ENCODE measurements around the gene C12orf56.

The C12orf56 gene

GRCh38 chr12:64222009-64222765, 168.4 kb downstream of the C12orf56 start, which contains the start of gene KICS2:
Gene KICS2 (minus strand): TSS chr12:64222296. CDS start chr12:64222237, 59 bp downstream.
- TF ChIP-seq SIN3A (IDR thresholded peaks at IDR 0.05; ENCODE audit: borderline replicate concordance, insufficient read depth, low read length) (peak; percentile 74; the same call in 1 of the 2 replicates), TAF1 (IDR thresholded peaks at IDR 0.05; ENCODE audit: borderline replicate concordance, insufficient read depth, low read length) (no peak), FOXP2 (optimal IDR thresholded peaks at IDR 0.05; ENCODE audit: borderline replicate concordance, extremely low read depth, extremely low read length, insufficient read depth) (peak; percentile 54), POLR2AphosphoS5 (IDR thresholded peaks at IDR 0.05; ENCODE audit: low read depth, low read length) (peak; percentile 68; the same call in 1 of the 2 replicates)
- TF ChIP-seq, protein P1, sequence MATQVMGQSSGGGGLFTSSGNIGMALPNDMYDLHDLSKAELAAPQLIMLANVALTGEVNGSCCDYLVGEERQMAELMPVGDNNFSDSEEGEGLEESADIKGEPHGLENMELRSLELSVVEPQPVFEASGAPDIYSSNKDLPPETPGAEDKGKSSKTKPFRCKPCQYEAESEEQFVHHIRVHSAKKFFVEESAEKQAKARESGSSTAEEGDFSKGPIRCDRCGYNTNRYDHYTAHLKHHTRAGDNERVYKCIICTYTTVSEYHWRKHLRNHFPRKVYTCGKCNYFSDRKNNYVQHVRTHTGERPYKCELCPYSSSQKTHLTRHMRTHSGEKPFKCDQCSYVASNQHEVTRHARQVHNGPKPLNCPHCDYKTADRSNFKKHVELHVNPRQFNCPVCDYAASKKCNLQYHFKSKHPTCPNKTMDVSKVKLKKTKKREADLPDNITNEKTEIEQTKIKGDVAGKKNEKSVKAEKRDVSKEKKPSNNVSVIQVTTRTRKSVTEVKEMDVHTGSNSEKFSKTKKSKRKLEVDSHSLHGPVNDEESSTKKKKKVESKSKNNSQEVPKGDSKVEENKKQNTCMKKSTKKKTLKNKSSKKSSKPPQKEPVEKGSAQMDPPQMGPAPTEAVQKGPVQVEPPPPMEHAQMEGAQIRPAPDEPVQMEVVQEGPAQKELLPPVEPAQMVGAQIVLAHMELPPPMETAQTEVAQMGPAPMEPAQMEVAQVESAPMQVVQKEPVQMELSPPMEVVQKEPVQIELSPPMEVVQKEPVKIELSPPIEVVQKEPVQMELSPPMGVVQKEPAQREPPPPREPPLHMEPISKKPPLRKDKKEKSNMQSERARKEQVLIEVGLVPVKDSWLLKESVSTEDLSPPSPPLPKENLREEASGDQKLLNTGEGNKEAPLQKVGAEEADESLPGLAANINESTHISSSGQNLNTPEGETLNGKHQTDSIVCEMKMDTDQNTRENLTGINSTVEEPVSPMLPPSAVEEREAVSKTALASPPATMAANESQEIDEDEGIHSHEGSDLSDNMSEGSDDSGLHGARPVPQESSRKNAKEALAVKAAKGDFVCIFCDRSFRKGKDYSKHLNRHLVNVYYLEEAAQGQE (IDR thresholded peaks at IDR 0.05; ENCODE audit: insufficient read depth in 1 of 2, low read depth in 2 of 2, low read length in 2 of 2) = 0 out of 4 replicates have a peak, but pooled peaks of 1 of the 2 experiments have one; percentile 47

DNA sequence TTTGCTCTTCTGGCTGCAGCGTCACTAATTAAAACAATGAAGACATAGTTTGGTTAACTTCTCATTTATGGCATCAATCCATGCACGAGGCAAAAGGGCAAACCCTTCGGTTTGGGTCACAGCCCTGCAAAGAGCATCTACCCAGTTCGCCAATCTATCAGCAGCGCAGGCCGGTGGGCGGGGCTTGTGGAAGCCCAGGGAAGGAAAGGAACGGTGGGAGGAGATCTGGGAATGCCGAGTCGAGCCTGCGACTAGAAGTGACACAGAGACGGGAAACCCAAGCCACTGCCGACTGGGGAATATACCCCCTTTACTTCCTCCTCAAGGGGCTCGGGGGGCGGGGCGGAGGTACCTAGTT, 168.9 kb downstream of the C12orf56 start:
- TF ChIP-seq TAF1 (IDR thresholded peaks at IDR 0.05; ENCODE audit: borderline replicate concordance, insufficient read depth, low read length) = no peak
- TF ChIP-seq POLR2AphosphoS5 (IDR thresholded peaks at IDR 0.05; ENCODE audit: low read depth, low read length) = peak; percentile 59; the same call in 1 of the 2 replicates

DNA sequence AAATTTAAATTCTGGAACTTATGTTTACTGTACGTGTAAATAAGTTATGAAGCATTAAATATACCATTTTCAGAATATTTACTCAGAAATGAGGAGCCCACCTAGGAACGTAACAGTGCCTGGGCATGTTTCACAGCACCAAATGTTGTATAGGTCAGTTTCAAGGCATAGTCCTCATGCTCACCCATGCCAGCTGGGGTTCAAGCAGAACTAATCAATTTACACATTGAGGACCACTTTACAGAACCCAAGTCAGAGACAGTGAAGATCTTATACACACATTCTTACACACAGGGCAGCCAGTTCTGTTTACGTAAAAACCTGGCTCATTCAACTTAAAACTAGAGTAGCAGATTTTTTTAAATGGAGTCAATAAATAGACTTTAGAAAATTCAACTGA, 170.5 kb downstream of the C12orf56 start:
- TF ChIP-seq TAF1 (IDR thresholded peaks at IDR 0.05; ENCODE audit: borderline replicate concordance, insufficient read depth, low read length) (no peak), FOXP2 (optimal IDR thresholded peaks at IDR 0.05; ENCODE audit: borderline replicate concordance, extremely low read depth, extremely low read length, insufficient read depth) (no peak), POLR2AphosphoS5 (IDR thresholded peaks at IDR 0.05; ENCODE audit: low read depth, low read length) (no peak), SIN3A (IDR thresholded peaks at IDR 0.05; ENCODE audit: borderline replicate concordance, insufficient read depth, low read length) (no peak)
- TF ChIP-seq, protein P1 (IDR thresholded peaks at IDR 0.05; ENCODE audit: insufficient read depth in 1 of 2, low read depth in 2 of 2, low read length in 2 of 2) = no peak

GRCh38 chr12:64219145-64219544, 171.4 kb downstream of the C12orf56 start:
- TF ChIP-seq TAF1 (IDR thresholded peaks at IDR 0.05; ENCODE audit: borderline replicate concordance, insufficient read depth, low read length) (no peak), POLR2AphosphoS5 (IDR thresholded peaks at IDR 0.05; ENCODE audit: low read depth, low read length) (no peak), SIN3A (IDR thresholded peaks at IDR 0.05; ENCODE audit: borderline replicate concordance, insufficient read depth, low read length) (no peak), FOXP2 (optimal IDR thresholded peaks at IDR 0.05; ENCODE audit: borderline replicate concordance, extremely low read depth, extremely low read length, insufficient read depth) (no peak)
- TF ChIP-seq, protein P1 (IDR thresholded peaks at IDR 0.05; ENCODE audit: insufficient read depth in 1 of 2, low read depth in 2 of 2, low read length in 2 of 2) = no peak

- TF ChIP-seq, protein P1 (IDR thresholded peaks at IDR 0.05; ENCODE audit: insufficient read depth in 1 of 2, low read depth in 2 of 2, low read length in 2 of 2) = no peak
- TF ChIP-seq SIN3A (IDR thresholded peaks at IDR 0.05; ENCODE audit: borderline replicate concordance, insufficient read depth, low read length) (no peak), POLR2AphosphoS5 (IDR thresholded peaks at IDR 0.05; ENCODE audit: low read depth, low read length) (no peak), TAF1 (IDR thresholded peaks at IDR 0.05; ENCODE audit: borderline replicate concordance, insufficient read depth, low read length) (no peak), FOXP2 (optimal IDR thresholded peaks at IDR 0.05; ENCODE audit: borderline replicate concordance, extremely low read depth, extremely low read length, insufficient read depth) (no peak)
Observed at GRCh38 chr12:64218597-64218996, 172.0 kb downstream of the C12orf56 start.

Measured in PFSK-1 (cell line).